GM12892 (cell line): ENCODE measurements around the gene UBXN2A.
"Not testable (repeated sequence)": the region's sequence is repeated elsewhere in the genome, so short reads cannot be mapped to it uniquely, and the experiment has no call there.

ENCODE experiments used
- DNase-seq: peaks from one replicate; pipeline ENCODE4 v3.0.0; 2011; ENCODE audit not compliant: insufficient read length
- FAIRE-seq: peaks from 2 replicates; lab custom pipeline; 2011; peaks lifted over from hg19 to GRCh38; lab: Jason Lieb, UNC
- POLR2A ChIP-seq: IDR thresholded peaks from 2 replicates; pipeline ENCODE4 v1.6.1; 2011; ENCODE audit warnings: low read depth, low read length, control low read depth
- POLR2AphosphoS5 ChIP-seq: IDR thresholded peaks from 2 replicates; pipeline ENCODE4 v1.6.1; 2011; ENCODE audit warnings: low read depth, low read length, control low read depth
- TAF1 ChIP-seq: IDR thresholded peaks from 2 replicates; pipeline ENCODE4 v1.6.1; 2011; ENCODE audit warnings: low read depth, mild to moderate bottlenecking, control low read depth, low read length, borderline replicate concordance

UBXN2A gene

GRCh38 chr2:24019729-24020128 lies 79.5 kb downstream of the UBXN2A start:
- no peak for FAIRE-seq
- TF ChIP-seq TAF1 (no peak), POLR2A (no peak), POLR2AphosphoS5 (no peak)
- DNase-seq, result no peak

- no peak for FAIRE-seq
- no peak for TF ChIP-seq TAF1
- no peak for TF ChIP-seq POLR2A
- TF ChIP-seq POLR2AphosphoS5, result no peak
These were observed 80.0 kb downstream of the UBXN2A start for GRCh38 chr2:24020244-24020643.

GRCh38 chr2:24021122-24021998 lies 81.1 kb downstream of the UBXN2A start:
- FAIRE-seq (no peak), DNase-seq (no peak)
- TF ChIP-seq TAF1, result no peak

More at GRCh38 chr2:24020244-24020643, 80.0 kb downstream of the UBXN2A start:
- DNase-seq, result no peak

GRCh38 chr2:24022324-24022974 lies 82.2 kb downstream of the UBXN2A start:
- TF ChIP-seq TAF1 (no peak), POLR2A (no peak), POLR2AphosphoS5 (no peak)
- no peak for FAIRE-seq
- no peak for DNase-seq

GRCh38 chr2:24022975-24023575 lies 82.8 kb downstream of the UBXN2A start:
- FAIRE-seq (no peak), DNase-seq (no peak)
- TF ChIP-seq POLR2AphosphoS5, result no peak
- TF ChIP-seq POLR2A, result no peak
- no peak for TF ChIP-seq TAF1

- DNase-seq (no peak), FAIRE-seq (no peak)
These were observed 83.8 kb downstream of the UBXN2A start for GRCh38 chr2:24024018-24024417.

GRCh38 chr2:24024996-24025663 lies 84.9 kb downstream of the UBXN2A start:
- FAIRE-seq (no peak), DNase-seq (no peak)
- no peak for TF ChIP-seq POLR2AphosphoS5
- TF ChIP-seq TAF1, result no peak
- TF ChIP-seq POLR2A, result no peak

More at GRCh38 chr2:24024018-24024417, 83.8 kb downstream of the UBXN2A start:
- no peak for TF ChIP-seq TAF1
- no peak for TF ChIP-seq POLR2A
- no peak for TF ChIP-seq POLR2AphosphoS5

- no peak for DNase-seq
- no peak for FAIRE-seq
- TF ChIP-seq POLR2A (no peak), TAF1 (no peak), POLR2AphosphoS5 (no peak)
These were observed 86.0 kb downstream of the UBXN2A start for GRCh38 chr2:24026233-24026632.

GRCh38 chr2:24038786-24039499 lies 98.7 kb downstream of the UBXN2A start:
- DNase-seq (no peak), FAIRE-seq (no peak)
- TF ChIP-seq POLR2A (no peak), TAF1 (no peak), POLR2AphosphoS5 (no peak)

GRCh38 chr2:24040511-24040910 lies 100.2 kb downstream of the UBXN2A start:
- TF ChIP-seq TAF1, result no peak
- TF ChIP-seq POLR2A, result no peak
- TF ChIP-seq POLR2AphosphoS5, result no peak
- no peak for DNase-seq

GRCh38 chr2:24043133-24043532 lies 102.9 kb downstream of the UBXN2A start:
- not testable (repeated sequence) for DNase-seq, FAIRE-seq

More at GRCh38 chr2:24040511-24040910, 100.2 kb downstream of the UBXN2A start:
- no peak for FAIRE-seq
